ENCODE data around the gene DRAP1. TPM values are rescaled to one million over a fixed set of nuclear protein-coding genes. Genes with fewer than 3 reads are reported as not detected.

Gene DRAP1
- total and polyA plus RNA-seq, 11 donors: 76.5 to 180 (median 104) TPM

DNA sequence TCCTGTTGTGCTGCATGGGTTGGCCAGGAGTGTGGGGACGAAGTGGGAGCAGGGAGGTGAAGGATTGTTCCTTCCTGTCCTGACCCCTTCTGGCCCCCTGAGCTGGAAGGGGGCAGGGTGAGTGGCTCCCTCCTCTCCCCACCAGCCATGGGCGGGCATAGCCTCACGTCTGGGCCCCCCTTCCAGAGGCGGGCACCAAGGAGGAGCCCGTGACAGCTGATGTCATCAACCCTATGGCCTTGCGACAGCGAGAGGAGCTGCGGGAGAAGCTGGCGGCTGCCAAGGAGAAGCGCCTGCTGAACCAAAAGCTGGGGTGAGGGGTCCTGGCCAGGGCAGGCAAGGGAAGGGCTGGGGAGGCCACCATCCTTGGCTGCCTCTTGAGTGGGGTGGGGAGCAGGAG lies 45.7 kb downstream of the DRAP1 start:
- Histone ChIP-seq H3K27me3 (no peaks in the 10 kb centered on the region), H3K4me1 (peaks cover 3 to 28% (median 23%) of the 10 kb centered on the region in 12 donors), H3K9me3 (no peaks in the 10 kb centered on the region), H3K36me3 (peaks cover 7 to 65% (median 62%) of the 10 kb centered on the region in 9 donors), H3K27ac (no peak overlapping the region), H3K4me3 (no peak overlapping the region)
- intact Hi-C loops (cut with DNase I): loop anchor here in 7 of 10 donors (5.0 kb wide), 5 partner anchors 32 to 78 kb away; partner anchors contain the start of genes BANF1 (in 2 of the 7), EIF1AD (in 2 of the 7), FIBP (in 2 of the 7) and C11orf68 (in 1 of the 7)
- DNase-seq (no peak), ATAC-seq (no peak)
- TF ChIP-seq CTCF (IDR thresholded peaks at IDR 0.05) (no peak), POLR2A (IDR thresholded peaks at IDR 0.05) (no peak)
- 81 to 90% (median 87%) methylated on average over 10 of the region's 10 CpGs for WGBS, 4 donors

- WGBS, 4 donors: 91 to 94% (median 93%) methylated on average over 24 to 36 of the region's 36 CpGs
- Histone ChIP-seq H3K4me3 (no peak overlapping the region), H3K9me3 (no peaks in the 10 kb centered on the region), H3K36me3 (peaks cover 7 to 72% (median 69%) of the 10 kb centered on the region in 9 donors), H3K27ac (no peak overlapping the region), H3K4me1 (peaks cover 3 to 24% (median 21%) of the 10 kb centered on the region in 12 donors), H3K27me3 (no peaks in the 10 kb centered on the region)
- ATAC-seq (no peak), DNase-seq (no peak)
- TF ChIP-seq CTCF (IDR thresholded peaks at IDR 0.05) (no peak), POLR2A (IDR thresholded peaks at IDR 0.05) (no peak)
- intact Hi-C loops (cut with DNase I): no loop called here
These were observed 46.9 kb downstream of the DRAP1 start for GRCh38 chr11:65965986-65966762.

GRCh38 chr11:65967329-65967934 lies 48.2 kb downstream of the DRAP1 start:
- WGBS, 4 donors: 90 to 95% (median 93%) methylated on average over 30 of the region's 30 CpGs
- no peak for TF ChIP-seq POLR2A (IDR thresholded peaks at IDR 0.05)
- TF ChIP-seq CTCF (IDR thresholded peaks at IDR 0.05): no peak
- no peak overlapping the region for H3K27ac ChIP-seq
- H3K27me3 ChIP-seq: no peaks in the 10 kb centered on the region
- no peak for ATAC-seq
- H3K4me3 ChIP-seq: no peak overlapping the region
- H3K4me1 ChIP-seq: peaks cover 3 to 20% (median 19%) of the 10 kb centered on the region in 12 donors
- DNase-seq: no peak
- no peaks in the 10 kb centered on the region for H3K9me3 ChIP-seq
- peaks cover 7 to 81% (median 75%) of the 10 kb centered on the region in 9 donors for H3K36me3 ChIP-seq
- intact Hi-C loops (cut with DNase I): no loop called here
